SU-DHL-6 (cell line): ENCODE data around the gene PRKD2.

Source experiments
- EZH2phosphoT487 ChIP-seq: fragments of 200-600 bp; sonication (generic), shearing (Covaris generic); conservative IDR thresholded peaks from 2 replicates; pipeline ENCODE4 v1.6.1; 2018; ENCODE audit warnings: mild to moderate bottlenecking, antibody characterized with exemption, low read length, moderate library complexity, mixed read lengths
- TF ChIP-seq, protein P1 (sequence below): fragments of 200-600 bp; sonication (generic); IDR thresholded peaks from one replicate; pipeline ENCODE4 v1.5.1; 2017; ENCODE audit warnings: antibody characterized with exemption, mild to moderate bottlenecking, low read length, moderate library complexity; ENCODE audit not compliant: insufficient read depth, poor library complexity, severe bottlenecking

DNA sequence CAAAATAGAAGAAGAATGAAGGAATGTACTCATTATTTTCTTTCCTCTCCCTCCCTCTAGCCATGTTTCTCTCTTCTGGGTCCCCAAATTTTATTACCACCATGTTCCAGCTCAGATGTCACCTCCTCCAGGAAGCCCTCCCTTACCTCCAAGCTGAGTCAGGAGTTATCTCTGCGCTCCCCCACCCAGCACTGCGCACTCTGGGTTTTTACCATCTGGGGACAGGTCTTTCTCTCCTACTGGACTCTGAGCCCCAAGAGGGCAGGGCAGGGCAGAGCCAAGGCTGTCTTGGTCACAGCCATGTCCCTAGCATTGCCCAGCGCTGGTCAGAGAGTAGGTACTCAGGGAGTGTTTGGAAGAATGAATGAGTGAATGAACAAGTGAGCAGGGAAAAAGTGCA lies 83.8 kb downstream of the PRKD2 start:
- TF ChIP-seq, protein P1, sequence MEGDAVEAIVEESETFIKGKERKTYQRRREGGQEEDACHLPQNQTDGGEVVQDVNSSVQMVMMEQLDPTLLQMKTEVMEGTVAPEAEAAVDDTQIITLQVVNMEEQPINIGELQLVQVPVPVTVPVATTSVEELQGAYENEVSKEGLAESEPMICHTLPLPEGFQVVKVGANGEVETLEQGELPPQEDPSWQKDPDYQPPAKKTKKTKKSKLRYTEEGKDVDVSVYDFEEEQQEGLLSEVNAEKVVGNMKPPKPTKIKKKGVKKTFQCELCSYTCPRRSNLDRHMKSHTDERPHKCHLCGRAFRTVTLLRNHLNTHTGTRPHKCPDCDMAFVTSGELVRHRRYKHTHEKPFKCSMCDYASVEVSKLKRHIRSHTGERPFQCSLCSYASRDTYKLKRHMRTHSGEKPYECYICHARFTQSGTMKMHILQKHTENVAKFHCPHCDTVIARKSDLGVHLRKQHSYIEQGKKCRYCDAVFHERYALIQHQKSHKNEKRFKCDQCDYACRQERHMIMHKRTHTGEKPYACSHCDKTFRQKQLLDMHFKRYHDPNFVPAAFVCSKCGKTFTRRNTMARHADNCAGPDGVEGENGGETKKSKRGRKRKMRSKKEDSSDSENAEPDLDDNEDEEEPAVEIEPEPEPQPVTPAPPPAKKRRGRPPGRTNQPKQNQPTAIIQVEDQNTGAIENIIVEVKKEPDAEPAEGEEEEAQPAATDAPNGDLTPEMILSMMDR = no peak
- no peak for TF ChIP-seq EZH2phosphoT487
